Chondrocyte (in vitro differentiated cells): ENCODE measurements around the gene N4BP2L2. TPM values are rescaled to one million over a fixed set of nuclear protein-coding genes. Genes with fewer than 3 reads are reported as not detected.
A peak's percentile ranks its signal among the peaks of the same experiment; 100 is the strongest.

Source experiments
- DNase-seq: peaks from one replicate; pipeline ENCODE4 v3.0.0; 2021; ENCODE audit warnings: mixed read lengths, low spot score
- H3K27ac Mint-ChIP-seq: one replicate; pipeline ENCODE4 v1.8.0; 2021; ENCODE audit warnings: mild to moderate bottlenecking, moderate library complexity, mixed read lengths; ENCODE audit not compliant: unreplicated experiment
- H3K27me3 Mint-ChIP-seq: 2 replicates; pipeline ENCODE4 v1.8.0; 2021; ENCODE audit warnings: low read depth, mixed read lengths
- H3K36me3 Mint-ChIP-seq: 2 replicates; pipeline ENCODE4 v1.8.0; 2021; ENCODE audit warnings: low read depth, mixed read lengths
- H3K4me1 Mint-ChIP-seq: 2 replicates; pipeline ENCODE4 v1.8.0; 2021; ENCODE audit warnings: low read depth, mild to moderate bottlenecking, mixed read lengths
- H3K4me3 Mint-ChIP-seq: one replicate; pipeline ENCODE4 v1.8.0; 2021; ENCODE audit warnings: mild to moderate bottlenecking, moderate library complexity, mixed read lengths; ENCODE audit not compliant: unreplicated experiment
- H3K9me3 Mint-ChIP-seq: 2 replicates; pipeline ENCODE4 v1.8.0; 2021; ENCODE audit warnings: low read depth, mixed read lengths
- total RNA-seq: library from RNA; stranded (reverse); gene quantifications from 3 replicates; pipeline ENCODE4 v1.2.1, GENCODE V29; 2021
- TF ChIP-seq, protein P1 (sequence below): fragments of 200-600 bp; sonication (generic); IDR thresholded peaks from 2 replicates; pipeline ENCODE4 v1.5.0; 2021; ENCODE audit warnings: antibody characterized with exemption, mild to moderate bottlenecking, moderate library complexity

The N4BP2L2 gene
- total RNA-seq, 1 donor from 2014 or later: 90.0 TPM

DNA sequence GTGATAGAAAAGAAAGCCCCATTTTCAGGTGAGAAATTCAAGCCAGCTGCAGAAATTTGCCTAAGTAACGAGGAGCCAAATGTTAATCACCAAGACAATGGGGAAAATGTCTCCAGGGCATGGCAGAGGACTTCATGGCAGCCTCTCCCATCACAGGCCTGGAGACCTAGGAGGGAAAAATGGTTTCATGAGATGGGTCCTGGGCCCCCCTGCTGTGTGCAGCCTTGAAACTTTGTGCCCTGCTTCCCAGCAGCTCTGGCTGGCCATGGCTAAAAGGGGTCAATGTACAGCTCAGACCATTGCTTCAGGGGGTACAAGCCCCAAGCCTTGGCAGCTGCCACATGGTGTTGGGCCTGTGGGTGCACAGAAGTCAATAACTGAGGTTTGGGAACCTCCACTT, 120.6 kb downstream of the N4BP2L2 start:
- Mint-ChIP-seq H3K27me3 (no peaks in the 10 kb centered on the region), H3K27ac (no peak overlapping the region), H3K36me3 (peaks cover 11% of the 10 kb centered on the region), H3K4me1 (no peaks in the 10 kb centered on the region), H3K4me3 (no peak overlapping the region), H3K9me3 (peaks cover 8% of the 10 kb centered on the region)
- TF ChIP-seq, protein P1, sequence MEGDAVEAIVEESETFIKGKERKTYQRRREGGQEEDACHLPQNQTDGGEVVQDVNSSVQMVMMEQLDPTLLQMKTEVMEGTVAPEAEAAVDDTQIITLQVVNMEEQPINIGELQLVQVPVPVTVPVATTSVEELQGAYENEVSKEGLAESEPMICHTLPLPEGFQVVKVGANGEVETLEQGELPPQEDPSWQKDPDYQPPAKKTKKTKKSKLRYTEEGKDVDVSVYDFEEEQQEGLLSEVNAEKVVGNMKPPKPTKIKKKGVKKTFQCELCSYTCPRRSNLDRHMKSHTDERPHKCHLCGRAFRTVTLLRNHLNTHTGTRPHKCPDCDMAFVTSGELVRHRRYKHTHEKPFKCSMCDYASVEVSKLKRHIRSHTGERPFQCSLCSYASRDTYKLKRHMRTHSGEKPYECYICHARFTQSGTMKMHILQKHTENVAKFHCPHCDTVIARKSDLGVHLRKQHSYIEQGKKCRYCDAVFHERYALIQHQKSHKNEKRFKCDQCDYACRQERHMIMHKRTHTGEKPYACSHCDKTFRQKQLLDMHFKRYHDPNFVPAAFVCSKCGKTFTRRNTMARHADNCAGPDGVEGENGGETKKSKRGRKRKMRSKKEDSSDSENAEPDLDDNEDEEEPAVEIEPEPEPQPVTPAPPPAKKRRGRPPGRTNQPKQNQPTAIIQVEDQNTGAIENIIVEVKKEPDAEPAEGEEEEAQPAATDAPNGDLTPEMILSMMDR: no peak
- DNase-seq: no peak

GRCh38 chr13:32415019-32415418, 123.6 kb downstream of the N4BP2L2 start:
- no peak overlapping the region for H3K27ac Mint-ChIP-seq
- H3K4me1 Mint-ChIP-seq: peaks cover 3% of the 10 kb centered on the region
- peaks cover 8% of the 10 kb centered on the region for H3K9me3 Mint-ChIP-seq

DNA sequence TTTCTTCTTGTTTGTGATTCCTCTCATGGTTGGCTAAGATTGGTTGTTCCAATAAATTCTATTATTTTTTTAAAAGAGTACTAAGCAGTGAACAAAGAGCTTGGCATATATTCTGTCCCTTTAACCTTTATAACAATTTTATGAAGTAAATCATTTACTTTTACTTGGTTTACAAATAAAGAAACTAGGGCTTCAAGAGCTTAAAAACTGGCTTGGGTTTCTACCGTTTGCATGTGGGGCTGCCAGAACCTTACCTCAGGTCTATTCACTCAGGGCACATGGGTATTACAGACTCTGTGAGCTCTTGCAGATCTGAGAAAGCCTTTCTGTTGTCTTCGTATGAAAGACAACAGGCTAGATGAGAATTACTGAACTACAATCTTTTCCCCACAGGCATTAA, 124.0 kb downstream of the N4BP2L2 start:
- H3K36me3 Mint-ChIP-seq: peaks cover 5% of the 10 kb centered on the region
- peaks cover 7% of the 10 kb centered on the region for H3K4me1 Mint-ChIP-seq
- no peak overlapping the region for H3K4me3 Mint-ChIP-seq
- H3K9me3 Mint-ChIP-seq: peaks cover 6% of the 10 kb centered on the region
- no peak for DNase-seq
- H3K27ac Mint-ChIP-seq: no peak overlapping the region
- no peaks in the 10 kb centered on the region for H3K27me3 Mint-ChIP-seq
- TF ChIP-seq, protein P1: no peak

More at GRCh38 chr13:32415019-32415418, 123.6 kb downstream of the N4BP2L2 start:
- no peak for DNase-seq
- Mint-ChIP-seq H3K36me3 (peaks cover 6% of the 10 kb centered on the region), H3K4me3 (no peak overlapping the region), H3K27me3 (no peaks in the 10 kb centered on the region)
- TF ChIP-seq, protein P1: peak; percentile 69

GRCh38 chr13:32413284-32413683, 125.3 kb downstream of the N4BP2L2 start:
- Mint-ChIP-seq H3K27ac (no peak overlapping the region), H3K27me3 (no peaks in the 10 kb centered on the region), H3K4me1 (peaks cover 15% of the 10 kb centered on the region), H3K36me3 (no peaks in the 10 kb centered on the region), H3K9me3 (no peaks in the 10 kb centered on the region), H3K4me3 (no peak overlapping the region)
- TF ChIP-seq, protein P1: no peak
- no peak for DNase-seq

DNA sequence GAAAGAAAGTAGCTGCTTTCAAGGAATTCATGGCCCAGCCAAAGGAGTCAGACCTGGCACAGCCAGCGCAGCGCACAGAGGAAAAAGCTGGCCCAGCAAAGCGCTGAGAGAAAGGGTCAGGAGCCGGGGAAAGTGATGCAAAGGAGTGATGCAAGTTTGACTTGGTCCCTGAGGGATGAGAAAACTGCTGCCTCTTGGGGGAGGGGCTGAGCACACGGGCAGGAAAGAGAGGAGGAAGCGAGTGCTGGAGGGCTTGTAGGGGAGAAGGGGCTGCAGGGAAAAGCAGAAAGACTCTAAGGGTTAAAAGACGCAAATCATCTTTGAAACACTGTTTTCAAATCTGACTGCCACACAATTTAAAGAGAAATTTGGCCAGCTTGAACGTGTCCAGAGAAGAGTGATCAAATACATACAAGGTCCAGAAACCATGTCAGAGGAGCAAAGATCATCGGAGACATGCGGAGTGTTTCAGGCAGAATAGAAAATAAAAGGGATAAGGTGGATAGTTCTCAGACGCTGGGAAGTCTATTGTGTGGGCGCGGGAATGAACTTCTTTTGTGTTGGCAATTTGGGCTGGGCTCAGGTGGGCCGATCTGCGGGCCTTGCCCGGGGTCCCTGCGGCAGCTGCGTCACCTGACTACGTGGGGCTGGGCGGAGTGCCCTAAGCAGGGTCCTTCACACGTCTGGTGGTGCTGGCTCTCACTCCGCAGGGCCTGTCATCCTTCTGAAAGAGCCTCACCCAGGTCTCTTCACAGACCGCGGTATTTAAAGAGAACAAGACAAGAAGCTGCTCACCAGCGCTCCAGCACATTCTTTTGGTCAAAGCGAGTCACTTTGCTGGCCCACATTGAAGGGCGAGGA, 128.8 kb downstream of the N4BP2L2 start:
- peaks cover 15% of the 10 kb centered on the region for H3K4me1 Mint-ChIP-seq
- H3K27ac Mint-ChIP-seq: peak overlapping the region; percentile 67
- H3K27me3 Mint-ChIP-seq: no peaks in the 10 kb centered on the region
- DNase-seq: no peak
- peak overlapping the region; percentile 20 for H3K4me3 Mint-ChIP-seq
- H3K9me3 Mint-ChIP-seq: no peaks in the 10 kb centered on the region
- TF ChIP-seq, protein P1: no peak
- H3K36me3 Mint-ChIP-seq: no peaks in the 10 kb centered on the region
